ENCODE results near the gene STRN. TPM values are rescaled to one million over a fixed set of nuclear protein-coding genes. Genes with fewer than 3 reads are reported as not detected.

Gene STRN
- total and polyA plus RNA-seq, 4 donors: 3.7 to 35.9 (median 15.7) TPM

DNA sequence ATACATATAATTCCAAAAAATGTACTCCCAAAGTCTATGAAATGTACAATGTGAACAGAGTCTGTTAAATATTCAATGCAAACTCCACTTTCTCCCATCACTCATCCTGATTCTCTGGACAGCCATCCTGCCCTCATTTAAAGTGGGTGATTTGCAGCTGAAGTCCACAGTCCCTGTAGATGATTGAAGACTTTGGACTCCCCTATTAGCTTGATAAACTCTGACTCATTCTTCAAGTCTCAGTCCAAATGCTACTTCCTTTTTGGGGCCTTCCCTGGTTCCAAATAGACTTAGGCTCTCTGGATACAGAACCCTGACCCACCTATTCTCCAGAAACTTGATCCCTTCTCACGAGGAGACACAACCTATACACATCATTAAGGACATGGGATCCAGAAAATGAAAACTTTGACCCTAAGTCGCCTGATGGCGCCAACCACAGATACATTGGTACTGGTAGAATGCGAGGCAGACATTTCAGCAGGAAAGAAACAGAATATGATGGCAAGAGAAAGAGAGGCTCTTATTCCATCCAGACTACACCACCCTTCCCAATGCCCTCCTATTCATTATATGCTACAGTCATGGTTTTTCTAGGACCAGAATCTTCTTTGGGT, 147.1 kb downstream of the STRN start:
- Histone ChIP-seq H3K27ac (ENCODE audit: low read depth in 1 of 2, low read length in 1 of 2) (no peak overlapping the region), H3K36me3 (ENCODE audit: control insufficient read depth in 4 of 4, insufficient read depth in 4 of 4, low read length in 4 of 4) (no peaks in the 10 kb centered on the region), H3K4me3 (no peak overlapping the region), H3K4me1 (ENCODE audit: control insufficient read depth in 5 of 5, insufficient read depth in 5 of 5, low read length in 5 of 5) (no peaks in the 10 kb centered on the region), H3K9me3 (ENCODE audit: control insufficient read depth in 4 of 4, insufficient read depth in 3 of 4, low read length in 3 of 4) (no peaks in the 10 kb centered on the region), H3K27me3 (ENCODE audit: control insufficient read depth in 3 of 3, insufficient read depth in 3 of 3, low read length in 2 of 3) (no peaks in the 10 kb centered on the region), H3K9ac (ENCODE audit: insufficient read depth in 1 of 2, low read length in 2 of 2) (no peak overlapping the region)
- no peak for TF ChIP-seq CTCF (IDR thresholded peaks at IDR 0.05; ENCODE audit: control extremely low read depth, extremely low read depth)
- ATAC-seq (ENCODE audit: insufficient read depth, low FRiP score) (no peak), DNase-seq (no peak)
- 87 to 94% methylated on average over 4 of the region's 4 CpGs for WGBS, 2 donors

DNA sequence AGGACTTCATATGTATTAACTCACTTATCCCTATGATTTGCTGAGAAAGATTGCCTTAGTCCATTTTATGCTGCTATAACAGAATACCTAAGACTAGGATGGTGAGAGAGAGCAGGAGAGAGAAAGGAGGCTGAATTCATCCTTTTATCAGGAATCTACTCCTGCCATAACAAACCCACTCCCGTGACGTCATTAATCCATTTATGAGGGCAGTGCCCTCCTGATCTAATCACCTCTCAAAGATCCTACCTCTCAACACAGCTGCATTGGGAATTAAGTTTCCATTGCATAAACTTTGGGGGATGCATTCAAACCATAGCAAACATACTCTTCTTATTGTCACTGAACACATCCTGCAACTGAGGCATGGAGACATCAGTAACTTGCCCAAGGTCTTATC, 147.8 kb downstream of the STRN start:
- no peak for TF ChIP-seq CTCF (IDR thresholded peaks at IDR 0.05; ENCODE audit: control extremely low read depth, extremely low read depth)
- no peak overlapping the region for H3K9ac ChIP-seq (ENCODE audit: insufficient read depth in 1 of 2, low read length in 2 of 2)
- H3K4me3 ChIP-seq: no peak overlapping the region
- no peaks in the 10 kb centered on the region for H3K36me3 ChIP-seq (ENCODE audit: control insufficient read depth in 4 of 4, insufficient read depth in 4 of 4, low read length in 4 of 4)
- H3K27me3 ChIP-seq (ENCODE audit: control insufficient read depth in 3 of 3, insufficient read depth in 3 of 3, low read length in 2 of 3): no peaks in the 10 kb centered on the region
- DNase-seq: no peak
- no peaks in the 10 kb centered on the region for H3K9me3 ChIP-seq (ENCODE audit: control insufficient read depth in 4 of 4, insufficient read depth in 3 of 4, low read length in 3 of 4)
- no peak overlapping the region for H3K27ac ChIP-seq (ENCODE audit: low read depth in 1 of 2, low read length in 1 of 2)
- 92 to 93% methylated on average over 2 of the region's 2 CpGs for WGBS, 2 donors
- no peak for ATAC-seq (ENCODE audit: insufficient read depth, low FRiP score)
- no peaks in the 10 kb centered on the region for H3K4me1 ChIP-seq (ENCODE audit: control insufficient read depth in 5 of 5, insufficient read depth in 5 of 5, low read length in 5 of 5)

GRCh38 chr2:36812196-36812595, 154.1 kb downstream of the STRN start:
- DNase-seq (no peak), ATAC-seq (ENCODE audit: insufficient read depth, low FRiP score) (no peak)
- H3K27ac ChIP-seq (ENCODE audit: low read depth in 1 of 2, low read length in 1 of 2): no peak overlapping the region
- TF ChIP-seq CTCF (IDR thresholded peaks at IDR 0.05; ENCODE audit: control extremely low read depth, extremely low read depth): no peak
- H3K4me1 ChIP-seq (ENCODE audit: control insufficient read depth in 5 of 5, insufficient read depth in 5 of 5, low read length in 5 of 5): no peaks in the 10 kb centered on the region
- 45 to 51% methylated on average over 6 of the region's 6 CpGs for WGBS, 2 donors
- H3K36me3 ChIP-seq (ENCODE audit: control insufficient read depth in 4 of 4, insufficient read depth in 4 of 4, low read length in 4 of 4): no peaks in the 10 kb centered on the region
- H3K4me3 ChIP-seq: no peak overlapping the region
- no peak overlapping the region for H3K9ac ChIP-seq (ENCODE audit: insufficient read depth in 1 of 2, low read length in 2 of 2)
- no peaks in the 10 kb centered on the region for H3K27me3 ChIP-seq (ENCODE audit: control insufficient read depth in 3 of 3, insufficient read depth in 3 of 3, low read length in 2 of 3)
- peaks cover 0 to 4% (median 0%) of the 10 kb centered on the region in 4 donors for H3K9me3 ChIP-seq (ENCODE audit: control insufficient read depth in 4 of 4, insufficient read depth in 3 of 4, low read length in 3 of 4)

GRCh38 chr2:36811071-36811470, 155.3 kb downstream of the STRN start:
- no peak overlapping the region for H3K27ac ChIP-seq (ENCODE audit: low read depth in 1 of 2, low read length in 1 of 2)
- H3K9ac ChIP-seq (ENCODE audit: insufficient read depth in 1 of 2, low read length in 2 of 2): no peak overlapping the region
- TF ChIP-seq CTCF (IDR thresholded peaks at IDR 0.05; ENCODE audit: control extremely low read depth, extremely low read depth): no peak
- no peaks in the 10 kb centered on the region for H3K36me3 ChIP-seq (ENCODE audit: control insufficient read depth in 4 of 4, insufficient read depth in 4 of 4, low read length in 4 of 4)
- no peak overlapping the region for H3K4me3 ChIP-seq
- DNase-seq: no peak
- no peaks in the 10 kb centered on the region for H3K4me1 ChIP-seq (ENCODE audit: control insufficient read depth in 5 of 5, insufficient read depth in 5 of 5, low read length in 5 of 5)
- peaks cover 0 to 4% (median 0%) of the 10 kb centered on the region in 4 donors for H3K9me3 ChIP-seq (ENCODE audit: control insufficient read depth in 4 of 4, insufficient read depth in 3 of 4, low read length in 3 of 4)
- 92% methylated on average over 5 of the region's 5 CpGs for WGBS, 2 donors
- no peak for ATAC-seq (ENCODE audit: insufficient read depth, low FRiP score)
- H3K27me3 ChIP-seq (ENCODE audit: control insufficient read depth in 3 of 3, insufficient read depth in 3 of 3, low read length in 2 of 3): no peaks in the 10 kb centered on the region

Measured in lung (tissue), 12 donors.